Measurements from ENCODE around the gene PTGR3. TPM values are rescaled to one million over a fixed set of nuclear protein-coding genes. Genes with fewer than 3 reads are reported as not detected.

Gene PTGR3
- total RNA-seq, 1 experiment from 2014 or later, result 13.8 TPM

- TF ChIP-seq, protein P1, sequence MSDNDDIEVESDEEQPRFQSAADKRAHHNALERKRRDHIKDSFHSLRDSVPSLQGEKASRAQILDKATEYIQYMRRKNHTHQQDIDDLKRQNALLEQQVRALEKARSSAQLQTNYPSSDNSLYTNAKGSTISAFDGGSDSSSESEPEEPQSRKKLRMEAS (CRISPR knock-in tag; IDR thresholded peaks at IDR 0.05), result no peak
Observed at GRCh38 chr18:75231053-75231406, 22.1 kb upstream of the PTGR3 start (continued).

- peaks cover 7% of the 10 kb centered on the region for H3K4me1 Mint-ChIP-seq
- no peak overlapping the region for H3K4me3 Mint-ChIP-seq
- no peaks in the 10 kb centered on the region for H3K27me3 Mint-ChIP-seq (ENCODE audit: low read depth)
- ChIA-PET CTCF (no interaction called here), POLR2A (no interaction called here)
- DNase-seq (ENCODE audit: low spot score) (no peak), ATAC-seq (no peak)
- H3K27ac Mint-ChIP-seq, result no peak overlapping the region
- TF ChIP-seq SP1 (CRISPR knock-in tag; conservative IDR thresholded peaks at IDR 0.05), result no peak
- TF ChIP-seq ATF3 (CRISPR knock-in tag; conservative IDR thresholded peaks at IDR 0.05), result no peak
- no peak for TF ChIP-seq KAT7 (CRISPR knock-in tag; IDR thresholded peaks at IDR 0.05; ENCODE audit: borderline replicate concordance)
- TF ChIP-seq, protein P2, sequence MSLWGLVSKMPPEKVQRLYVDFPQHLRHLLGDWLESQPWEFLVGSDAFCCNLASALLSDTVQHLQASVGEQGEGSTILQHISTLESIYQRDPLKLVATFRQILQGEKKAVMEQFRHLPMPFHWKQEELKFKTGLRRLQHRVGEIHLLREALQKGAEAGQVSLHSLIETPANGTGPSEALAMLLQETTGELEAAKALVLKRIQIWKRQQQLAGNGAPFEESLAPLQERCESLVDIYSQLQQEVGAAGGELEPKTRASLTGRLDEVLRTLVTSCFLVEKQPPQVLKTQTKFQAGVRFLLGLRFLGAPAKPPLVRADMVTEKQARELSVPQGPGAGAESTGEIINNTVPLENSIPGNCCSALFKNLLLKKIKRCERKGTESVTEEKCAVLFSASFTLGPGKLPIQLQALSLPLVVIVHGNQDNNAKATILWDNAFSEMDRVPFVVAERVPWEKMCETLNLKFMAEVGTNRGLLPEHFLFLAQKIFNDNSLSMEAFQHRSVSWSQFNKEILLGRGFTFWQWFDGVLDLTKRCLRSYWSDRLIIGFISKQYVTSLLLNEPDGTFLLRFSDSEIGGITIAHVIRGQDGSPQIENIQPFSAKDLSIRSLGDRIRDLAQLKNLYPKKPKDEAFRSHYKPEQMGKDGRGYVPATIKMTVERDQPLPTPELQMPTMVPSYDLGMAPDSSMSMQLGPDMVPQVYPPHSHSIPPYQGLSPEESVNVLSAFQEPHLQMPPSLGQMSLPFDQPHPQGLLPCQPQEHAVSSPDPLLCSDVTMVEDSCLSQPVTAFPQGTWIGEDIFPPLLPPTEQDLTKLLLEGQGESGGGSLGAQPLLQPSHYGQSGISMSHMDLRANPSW (CRISPR knock-in tag; conservative IDR thresholded peaks at IDR 0.05; ENCODE audit: low read depth), result no peak
- TF ChIP-seq ZNF232 (CRISPR knock-in tag; IDR thresholded peaks at IDR 0.05), result no peak
- no peak for TF ChIP-seq TP53 (CRISPR knock-in tag; IDR thresholded peaks at IDR 0.05)
- TF ChIP-seq ZNF317 (CRISPR knock-in tag; IDR thresholded peaks at IDR 0.05; ENCODE audit: borderline replicate concordance, low read depth), result no peak
- no peaks in the 10 kb centered on the region for H3K9me3 Mint-ChIP-seq
- H3K36me3 Mint-ChIP-seq, result no peaks in the 10 kb centered on the region
Observed at GRCh38 chr18:75230163-75231052, 21.5 kb upstream of the PTGR3 start.

- Mint-ChIP-seq H3K4me1 (peaks cover 7% of the 10 kb centered on the region), H3K4me3 (no peak overlapping the region), H3K36me3 (no peaks in the 10 kb centered on the region), H3K27me3 (ENCODE audit: low read depth) (no peaks in the 10 kb centered on the region), H3K9me3 (no peaks in the 10 kb centered on the region), H3K27ac (no peak overlapping the region)
- ATAC-seq (no peak), DNase-seq (ENCODE audit: low spot score) (no peak)
- POLR2A ChIA-PET, result no interaction called here
- CTCF ChIA-PET, result no interaction called here
- no peak for TF ChIP-seq AR (CRISPR knock-in tag; IDR thresholded peaks at IDR 0.05)
Observed at GRCh38 chr18:75229437-75229836, 20.5 kb upstream of the PTGR3 start.

- DNase-seq (ENCODE audit: low spot score) (no peak), ATAC-seq (no peak)
- Mint-ChIP-seq H3K27ac (no peak overlapping the region), H3K4me3 (no peak overlapping the region), H3K4me1 (peaks cover 7% of the 10 kb centered on the region), H3K27me3 (ENCODE audit: low read depth) (no peaks in the 10 kb centered on the region), H3K9me3 (no peaks in the 10 kb centered on the region), H3K36me3 (no peaks in the 10 kb centered on the region)
- CTCF ChIA-PET, result no interaction called here
- POLR2A ChIA-PET, result no interaction called here
- TF ChIP-seq, protein P3, sequence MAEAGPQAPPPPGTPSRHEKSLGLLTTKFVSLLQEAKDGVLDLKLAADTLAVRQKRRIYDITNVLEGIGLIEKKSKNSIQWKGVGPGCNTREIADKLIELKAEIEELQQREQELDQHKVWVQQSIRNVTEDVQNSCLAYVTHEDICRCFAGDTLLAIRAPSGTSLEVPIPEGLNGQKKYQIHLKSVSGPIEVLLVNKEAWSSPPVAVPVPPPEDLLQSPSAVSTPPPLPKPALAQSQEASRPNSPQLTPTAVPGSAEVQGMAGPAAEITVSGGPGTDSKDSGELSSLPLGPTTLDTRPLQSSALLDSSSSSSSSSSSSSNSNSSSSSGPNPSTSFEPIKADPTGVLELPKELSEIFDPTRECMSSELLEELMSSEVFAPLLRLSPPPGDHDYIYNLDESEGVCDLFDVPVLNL (CRISPR knock-in tag; IDR thresholded peaks at IDR 0.05; ENCODE audit: borderline replicate concordance, low read depth), result no peak
- TF ChIP-seq PRRX2 (CRISPR knock-in tag; IDR thresholded peaks at IDR 0.05) (no peak), PRDM15 (CRISPR knock-in tag; IDR thresholded peaks at IDR 0.05) (no peak), TEAD4 (CRISPR knock-in tag; IDR thresholded peaks at IDR 0.05) (no peak), JAZF1 (CRISPR knock-in tag; IDR thresholded peaks at IDR 0.05) (no peak), SMAD4 (CRISPR knock-in tag; IDR thresholded peaks at IDR 0.05) (no peak)
- TF ChIP-seq, protein P4, sequence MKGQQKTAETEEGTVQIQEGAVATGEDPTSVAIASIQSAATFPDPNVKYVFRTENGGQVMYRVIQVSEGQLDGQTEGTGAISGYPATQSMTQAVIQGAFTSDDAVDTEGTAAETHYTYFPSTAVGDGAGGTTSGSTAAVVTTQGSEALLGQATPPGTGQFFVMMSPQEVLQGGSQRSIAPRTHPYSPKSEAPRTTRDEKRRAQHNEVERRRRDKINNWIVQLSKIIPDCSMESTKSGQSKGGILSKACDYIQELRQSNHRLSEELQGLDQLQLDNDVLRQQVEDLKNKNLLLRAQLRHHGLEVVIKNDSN (CRISPR knock-in tag; IDR thresholded peaks at IDR 0.05), result no peak
Observed at GRCh38 chr18:75228967-75229366, 20.0 kb upstream of the PTGR3 start.

All from WTC11 (cell line).